ENCODE results near the gene SSX4. TPM values are rescaled to one million over a fixed set of nuclear protein-coding genes. Genes with fewer than 3 reads are reported as not detected.

SSX4 gene
- total RNA-seq, result not detected

GRCh38 chrX:48383239-48383638, at the start of gene SSX4:
Gene SSX4, plus strand, starts transcription at chrX:48383539. Its CDS starts 515 bp downstream, at chrX:48384054.

GRCh38 chrX:48356315-48357094, 26.8 kb upstream of the SSX4 start, which contains the start of gene SSX3:
Gene SSX3, minus strand, starts transcription at chrX:48356703. Its CDS starts 1,454 bp downstream, at chrX:48355249.

DNA sequence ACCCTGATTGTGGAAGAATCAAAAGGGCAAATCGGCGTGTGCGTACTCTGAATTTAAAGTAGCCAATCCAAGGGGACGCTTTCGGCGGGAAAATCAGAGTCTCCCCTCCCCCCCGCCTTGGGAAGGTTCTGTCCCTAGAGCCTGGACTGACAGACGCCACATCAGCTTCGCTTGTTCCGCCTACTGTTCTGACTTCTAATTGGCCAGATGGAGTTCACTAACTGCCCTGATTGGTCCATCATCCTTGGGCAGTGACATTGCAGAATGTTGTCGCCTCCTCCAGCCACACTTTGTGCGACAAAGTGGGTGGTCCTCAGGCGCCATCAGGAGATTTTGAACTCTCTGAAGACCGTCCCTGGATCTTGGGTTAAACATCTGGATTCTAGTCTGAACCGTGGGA, 28.5 kb downstream of the SSX4 start, which contains the start of gene SSX4B:
Gene SSX4B, minus strand, starts transcription at position 101 of the 400 bp plus-strand sequence. CDS start 588 bp downstream, outside the sequence.

Other genes with a start within 250 kb of the SSX4 start
- gene SSX5, start 186.7 kb upstream of the SSX4 start, total RNA-seq, result not detected
- not detected for gene SSX1, start 128.1 kb upstream of the SSX4 start, total RNA-seq
- gene SSX3, start 26.8 kb upstream of the SSX4 start, total RNA-seq, result not detected
- gene SSX4B, start 28.4 kb downstream of the SSX4 start, total RNA-seq, result not detected
- gene SLC38A5, start 86.7 kb downstream of the SSX4 start, total RNA-seq, result 103 TPM
- 59.1 TPM for gene FTSJ1, start 92.7 kb downstream of the SSX4 start, total RNA-seq
- 13.7 TPM for gene PORCN, start 125.5 kb downstream of the SSX4 start, total RNA-seq
- 21.9 TPM for gene EBP, start 138.3 kb downstream of the SSX4 start, total RNA-seq
- gene TBC1D25, start 156.2 kb downstream of the SSX4 start, total RNA-seq, result 10.0 TPM
- gene RBM3, start 190.9 kb downstream of the SSX4 start, total RNA-seq, result 124 TPM
- gene WDR13, start 214.0 kb downstream of the SSX4 start, total RNA-seq, result 83.1 TPM